Esophagus muscularis mucosa (tissue), 3 donors: ENCODE measurements around the gene AMN1.

Experiments
- CTCF ChIP-seq, 3 experiments: fragments of 200-600 bp in 2 of 3; fragments of 450-650 bp in 1 of 3; sonication (generic) in 2 of 3; IDR thresholded peaks; one replicate each; pipeline ENCODE4 v1.5.1; 2017 to 2019; ENCODE audit warnings: antibody characterized with exemption in 3 of 3, mild to moderate bottlenecking in 2 of 3, moderate library complexity in 1 of 3
- POLR2A ChIP-seq: fragments of 450-650 bp; IDR thresholded peaks from one replicate; pipeline ENCODE4 v1.6.1; 2017; ENCODE audit warnings: antibody characterized with exemption, moderate library complexity, mild to moderate bottlenecking, low read depth

GRCh38 chr12:31655792-31656191 lies 73.0 kb downstream of the AMN1 start:
- no peak for TF ChIP-seq CTCF (IDR thresholded peaks at IDR 0.05)
- no peak for TF ChIP-seq POLR2A
